Measurements from ENCODE around the gene RXRA. TPM values are rescaled to one million over a fixed set of nuclear protein-coding genes. Genes with fewer than 3 reads are reported as not detected.

The RXRA gene
- 10 to 100 TPM; 27.3 to 70.5 (median 58.6) TPM for total RNA-seq

DNA sequence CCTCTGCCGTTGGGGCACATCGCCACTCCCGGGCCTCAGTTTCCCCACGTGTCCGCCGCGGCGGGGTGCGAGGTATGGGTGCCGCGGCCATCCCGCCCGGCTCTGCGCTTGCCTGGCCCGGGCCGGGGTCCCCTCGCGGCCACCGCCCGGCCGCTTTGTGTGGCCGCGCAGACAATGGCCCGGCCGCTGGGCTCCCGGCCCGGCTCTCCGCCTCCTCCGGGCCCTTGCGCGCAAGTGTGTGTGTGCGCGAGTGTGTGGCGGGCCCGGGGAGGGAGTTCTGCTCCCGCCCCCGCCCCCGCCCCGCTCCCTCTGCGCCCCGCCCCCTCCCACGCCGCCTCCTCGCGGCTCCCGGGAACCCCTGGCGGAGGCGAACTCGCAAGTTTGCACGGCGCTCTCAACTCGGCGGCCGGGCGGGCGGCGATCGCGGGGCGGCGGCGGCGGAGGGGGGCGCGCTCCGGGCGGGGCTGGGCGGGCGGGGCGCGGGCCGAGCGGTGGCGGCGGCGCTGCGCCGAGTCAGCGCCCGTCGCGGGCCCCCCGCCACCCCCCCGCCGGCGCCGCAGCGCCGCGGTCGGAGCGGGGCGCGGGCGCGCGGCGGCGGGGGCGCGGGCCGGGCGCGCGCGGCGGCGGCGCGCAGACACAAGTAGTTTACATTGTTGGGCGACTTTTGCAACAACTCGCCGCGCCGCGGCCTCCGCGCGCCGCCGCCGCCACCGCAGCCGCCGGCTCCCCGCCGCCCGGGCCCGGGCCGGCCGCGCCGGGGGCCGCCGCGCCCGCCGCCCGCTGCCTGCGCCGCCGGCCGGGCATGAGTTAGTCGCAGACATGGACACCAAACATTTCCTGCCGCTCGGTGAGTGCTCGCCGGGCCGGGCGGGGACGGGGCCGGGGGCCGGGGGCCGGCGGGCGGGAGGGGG is at the start of gene RXRA:
Gene RXRA (plus strand): TSS at position 643 of the 911 bp plus-strand sequence. CDS start 177 bp downstream, at position 820.
- Histone ChIP-seq H3K27me3 (no peaks in the 10 kb centered on the region), H3K4me1 (peaks cover 33 to 70% (median 59%) of the 10 kb centered on the region in 4 donors), H3K9me3 (no peaks in the 10 kb centered on the region), H3K27ac (peak within 1 kb of the TSS; percentile 93 to 99 (median 98)), H3K4me3 (peak within 1 kb of the TSS; percentile 73 to 86 (median 84)), H3K36me3 (no peaks in the 10 kb centered on the region)
- in situ Hi-C loops (cut with MboI; ENCODE audit: low pct_ligation_motif_present in 1 of 4, low pct_unique_long_range_greater_than_20kb in 1 of 4, low sequenced_read_pairs in 3 of 4), result no loop called here
- 0% methylated on average over 81 of the region's 156 CpGs; no CpG with 5 or more reads in 1 of the 2 donors for WGBS, 2 donors (ENCODE audit: low coverage in 1 of 2)
- peak; percentile 73 to 92 (median 88) for TF ChIP-seq POLR2AphosphoS5 (IDR thresholded peaks at IDR 0.05)
- no peak for TF ChIP-seq EP300 (IDR thresholded peaks at IDR 0.05; ENCODE audit: low read depth)
- TF ChIP-seq POLR2A (IDR thresholded peaks at IDR 0.05), result peak; percentile 47
- TF ChIP-seq, protein P1, sequence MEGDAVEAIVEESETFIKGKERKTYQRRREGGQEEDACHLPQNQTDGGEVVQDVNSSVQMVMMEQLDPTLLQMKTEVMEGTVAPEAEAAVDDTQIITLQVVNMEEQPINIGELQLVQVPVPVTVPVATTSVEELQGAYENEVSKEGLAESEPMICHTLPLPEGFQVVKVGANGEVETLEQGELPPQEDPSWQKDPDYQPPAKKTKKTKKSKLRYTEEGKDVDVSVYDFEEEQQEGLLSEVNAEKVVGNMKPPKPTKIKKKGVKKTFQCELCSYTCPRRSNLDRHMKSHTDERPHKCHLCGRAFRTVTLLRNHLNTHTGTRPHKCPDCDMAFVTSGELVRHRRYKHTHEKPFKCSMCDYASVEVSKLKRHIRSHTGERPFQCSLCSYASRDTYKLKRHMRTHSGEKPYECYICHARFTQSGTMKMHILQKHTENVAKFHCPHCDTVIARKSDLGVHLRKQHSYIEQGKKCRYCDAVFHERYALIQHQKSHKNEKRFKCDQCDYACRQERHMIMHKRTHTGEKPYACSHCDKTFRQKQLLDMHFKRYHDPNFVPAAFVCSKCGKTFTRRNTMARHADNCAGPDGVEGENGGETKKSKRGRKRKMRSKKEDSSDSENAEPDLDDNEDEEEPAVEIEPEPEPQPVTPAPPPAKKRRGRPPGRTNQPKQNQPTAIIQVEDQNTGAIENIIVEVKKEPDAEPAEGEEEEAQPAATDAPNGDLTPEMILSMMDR (IDR thresholded peaks at IDR 0.05), result peak in 3 of 5 experiments; percentile 5 to 35 (median 13)
- intact Hi-C loops (cut with DNase I; ENCODE audit: low total_unique reads), result loop anchor here (10.0 kb wide), 2 partner anchors 109 to 151 kb away; no protein-coding TSS in a partner anchor
- peak; percentile 91 for DNase-seq

DNA sequence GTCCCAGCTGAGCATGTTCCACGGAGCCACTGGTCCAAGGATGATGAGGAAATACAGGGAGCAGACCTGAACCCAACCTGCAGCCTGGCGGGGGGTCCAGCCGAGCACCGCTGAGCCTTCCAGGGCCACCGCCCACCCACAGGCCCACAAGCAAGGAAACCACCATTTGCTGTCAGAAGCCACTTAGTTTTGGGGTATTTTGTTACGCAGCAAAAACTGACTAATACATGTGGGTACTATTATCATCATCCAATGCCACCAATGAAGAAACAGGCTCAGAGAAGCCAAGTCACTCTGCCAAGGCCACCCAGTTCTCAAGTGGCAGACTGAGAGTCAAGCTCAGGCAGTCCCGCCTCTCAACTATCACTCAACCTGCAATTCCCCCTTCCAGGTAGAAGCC is 48.0 kb upstream of the RXRA start:
- in situ Hi-C loops (cut with MboI; ENCODE audit: low pct_ligation_motif_present in 1 of 4, low pct_unique_long_range_greater_than_20kb in 1 of 4, low sequenced_read_pairs in 3 of 4), result no loop called here
- 95% methylated on average over 7 of the region's 7 CpGs; no CpG with 5 or more reads in 1 of the 2 donors for WGBS, 2 donors (ENCODE audit: low coverage in 1 of 2)

DNA sequence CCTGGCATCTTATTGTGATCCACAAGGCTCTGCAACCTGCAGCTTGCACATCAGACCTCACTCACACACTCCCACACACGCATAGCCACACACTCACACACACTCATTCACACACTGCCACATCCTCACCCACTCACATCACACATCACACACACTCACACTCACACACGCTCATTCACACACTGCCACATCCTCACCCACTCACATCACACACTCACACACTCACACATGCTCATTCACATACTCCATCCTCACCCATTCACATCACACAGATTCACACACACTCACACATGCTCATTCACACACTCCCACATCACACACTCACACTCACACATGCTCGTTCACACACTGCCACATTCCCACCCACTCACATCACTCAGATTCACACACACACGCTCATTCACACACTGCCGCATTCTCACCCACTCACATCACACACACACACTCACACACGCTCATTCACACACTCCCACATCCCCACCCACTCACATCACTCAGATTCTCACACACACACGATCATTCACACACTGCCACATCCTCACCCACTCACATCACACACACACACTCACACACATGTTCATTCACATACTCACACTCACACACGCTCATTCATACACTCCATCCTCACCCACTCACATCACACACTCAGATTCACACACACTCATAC is 47.1 kb upstream of the RXRA start:
- Histone ChIP-seq H3K36me3 (no peaks in the 10 kb centered on the region), H3K9me3 (no peaks in the 10 kb centered on the region), H3K27ac (no peak overlapping the region), H3K4me3 (no peak overlapping the region), H3K4me1 (peaks cover 11 to 14% (median 12%) of the 10 kb centered on the region in 4 donors), H3K27me3 (peaks cover 12% of the 10 kb centered on the region)
- no peak for TF ChIP-seq POLR2AphosphoS5 (IDR thresholded peaks at IDR 0.05)
- TF ChIP-seq, protein P1 (IDR thresholded peaks at IDR 0.05), result no peak
- no peak for TF ChIP-seq POLR2A (IDR thresholded peaks at IDR 0.05)
- TF ChIP-seq EP300 (IDR thresholded peaks at IDR 0.05; ENCODE audit: low read depth), result no peak
- 85 to 90% methylated on average over 8 of the region's 8 CpGs for WGBS, 2 donors (ENCODE audit: low coverage in 1 of 2)
- no peak for DNase-seq
- in situ Hi-C loops (cut with MboI; ENCODE audit: low pct_ligation_motif_present in 1 of 4, low pct_unique_long_range_greater_than_20kb in 1 of 4, low sequenced_read_pairs in 3 of 4), result no loop called here
- intact Hi-C loops (cut with DNase I; ENCODE audit: low total_unique reads), result no loop called here

More for the DNA sequence above, 48.0 kb upstream of the RXRA start:
- intact Hi-C loops (cut with DNase I; ENCODE audit: low total_unique reads), result no loop called here
- Histone ChIP-seq H3K27me3 (peaks cover 17% of the 10 kb centered on the region), H3K4me1 (peaks cover 5 to 8% (median 7%) of the 10 kb centered on the region in 4 donors), H3K9me3 (no peaks in the 10 kb centered on the region), H3K36me3 (no peaks in the 10 kb centered on the region), H3K27ac (no peak overlapping the region), H3K4me3 (no peak overlapping the region)
- TF ChIP-seq POLR2A (IDR thresholded peaks at IDR 0.05), result no peak
- no peak for TF ChIP-seq POLR2AphosphoS5 (IDR thresholded peaks at IDR 0.05)
- no peak for TF ChIP-seq EP300 (IDR thresholded peaks at IDR 0.05; ENCODE audit: low read depth)
- TF ChIP-seq, protein P1 (IDR thresholded peaks at IDR 0.05), result no peak
- DNase-seq, result no peak

DNA sequence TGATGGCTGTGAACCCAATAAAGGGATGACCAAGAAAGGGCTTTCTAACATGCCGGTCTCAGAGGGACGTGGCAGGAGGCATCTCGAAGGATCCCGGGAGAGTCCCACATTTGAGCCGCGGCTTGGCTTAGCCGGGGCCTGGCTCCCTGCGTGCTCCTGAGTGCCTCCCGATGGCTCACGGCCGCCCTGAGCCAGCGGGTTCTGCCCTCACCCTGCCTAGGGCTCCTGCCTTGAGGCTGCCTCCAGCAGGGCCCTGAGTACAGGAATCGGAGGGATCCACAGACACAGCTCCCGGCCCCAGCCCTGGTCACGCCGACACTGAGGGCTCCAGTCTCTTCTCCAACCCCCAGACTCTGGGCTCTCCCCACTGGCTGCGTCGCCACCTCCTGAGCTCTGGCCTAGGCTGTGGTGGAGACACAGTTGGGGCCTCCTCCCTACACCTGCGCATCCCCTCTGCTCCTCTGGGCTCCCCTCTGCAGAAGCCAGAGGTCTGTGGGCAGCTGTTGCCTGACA is 44.1 kb upstream of the RXRA start:
- H3K9me3 ChIP-seq, result no peaks in the 10 kb centered on the region
- TF ChIP-seq POLR2AphosphoS5 (IDR thresholded peaks at IDR 0.05) (no peak), POLR2A (IDR thresholded peaks at IDR 0.05) (no peak), EP300 (IDR thresholded peaks at IDR 0.05; ENCODE audit: low read depth) (no peak)
- TF ChIP-seq, protein P1 (IDR thresholded peaks at IDR 0.05), result no peak
- in situ Hi-C loops (cut with MboI; ENCODE audit: low pct_ligation_motif_present in 1 of 4, low pct_unique_long_range_greater_than_20kb in 1 of 4, low sequenced_read_pairs in 3 of 4), result no loop called here
- no peaks in the 10 kb centered on the region for H3K27me3 ChIP-seq
- 95% methylated on average over 19 of the region's 19 CpGs; no CpG with 5 or more reads in 1 of the 2 donors for WGBS, 2 donors (ENCODE audit: low coverage in 1 of 2)
- H3K36me3 ChIP-seq, result no peaks in the 10 kb centered on the region
- no peak overlapping the region for H3K4me3 ChIP-seq
- no peak for DNase-seq
- intact Hi-C loops (cut with DNase I; ENCODE audit: low total_unique reads), result no loop called here
- peak overlapping the region in 1 of 4 donors; percentile 62 for H3K27ac ChIP-seq
- peaks cover 11 to 14% (median 12%) of the 10 kb centered on the region in 4 donors for H3K4me1 ChIP-seq

Data from transverse colon (tissue), 4 donors.